ENCODE results near the gene LCE7A.

The LCE7A gene, protein sequence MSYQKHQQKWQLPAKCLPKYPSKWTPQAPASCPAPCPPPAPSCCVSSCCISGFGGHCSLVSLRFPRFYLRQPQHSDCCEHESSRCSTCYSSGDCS

DNA sequence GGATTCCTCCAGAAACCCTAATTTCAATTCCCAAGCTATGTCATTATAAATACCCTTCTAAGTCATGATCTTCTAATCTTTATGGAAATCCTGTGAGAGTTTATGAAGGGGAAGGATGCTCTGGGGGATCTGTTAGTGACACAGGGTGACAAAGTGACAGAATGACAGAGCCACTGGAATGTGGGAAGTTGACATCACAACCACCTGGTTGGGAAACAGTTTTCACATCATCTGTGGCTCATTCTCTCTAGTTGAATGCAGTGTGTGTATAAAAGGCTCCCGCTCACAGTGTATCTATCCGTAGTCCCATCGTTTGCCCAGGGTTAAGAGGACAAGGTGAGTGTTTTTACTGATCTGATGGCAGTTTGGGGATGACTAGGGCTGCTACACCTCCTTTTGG is at the start of gene LCE7A:
TSS of gene LCE7A (plus strand) at position 301 of the 400 bp plus-strand sequence. CDS start 702 bp downstream, outside the sequence.
- DNase-seq (ENCODE audit: low spot score), result no peak

DNA sequence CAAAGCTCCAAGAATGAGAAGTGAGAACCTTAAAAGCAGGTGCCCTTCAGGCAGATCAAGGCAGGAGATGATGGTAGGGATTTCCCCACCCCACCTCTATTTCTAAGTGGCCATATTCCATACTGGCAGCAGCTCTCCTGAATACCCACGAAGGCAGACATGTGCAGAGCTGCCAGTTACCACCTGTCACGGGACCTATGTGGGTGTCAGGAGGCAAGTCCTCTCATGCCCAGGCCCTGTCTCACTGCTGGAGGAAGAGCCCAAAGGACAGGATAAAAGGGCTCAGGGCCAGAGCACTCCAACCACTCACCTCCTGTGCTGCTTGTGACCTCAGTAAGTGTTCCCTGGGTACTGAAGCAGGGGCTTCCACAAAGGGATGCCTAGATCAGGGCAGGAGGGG is 48.7 kb upstream of the LCE7A start:
- DNase-seq (ENCODE audit: low spot score), result no peak

DNA sequence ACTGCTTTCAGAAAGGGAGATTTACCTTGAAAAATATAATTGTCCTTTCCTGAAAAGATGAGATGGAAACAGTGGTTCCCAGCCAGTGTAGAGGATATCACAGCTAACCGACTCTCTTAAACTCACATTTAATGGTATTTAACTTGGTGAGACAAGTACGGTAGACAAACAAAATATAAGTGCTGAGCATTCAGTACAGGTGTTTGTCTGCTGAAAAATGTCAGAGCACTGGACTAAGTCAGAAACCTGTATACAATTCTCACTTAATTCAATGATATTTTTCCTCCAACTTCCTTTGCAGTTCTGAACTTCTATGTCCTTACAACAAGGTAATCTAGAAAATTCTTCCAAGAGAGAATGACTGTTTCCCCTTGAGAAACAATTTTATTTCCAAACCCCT is 48.1 kb upstream of the LCE7A start, which contains the start of gene LCE1B:
TSS of gene LCE1B (plus strand) at position 301 of the 400 bp plus-strand sequence. CDS start 476 bp downstream, outside the sequence.
- no peak for DNase-seq (ENCODE audit: low spot score)

DNA sequence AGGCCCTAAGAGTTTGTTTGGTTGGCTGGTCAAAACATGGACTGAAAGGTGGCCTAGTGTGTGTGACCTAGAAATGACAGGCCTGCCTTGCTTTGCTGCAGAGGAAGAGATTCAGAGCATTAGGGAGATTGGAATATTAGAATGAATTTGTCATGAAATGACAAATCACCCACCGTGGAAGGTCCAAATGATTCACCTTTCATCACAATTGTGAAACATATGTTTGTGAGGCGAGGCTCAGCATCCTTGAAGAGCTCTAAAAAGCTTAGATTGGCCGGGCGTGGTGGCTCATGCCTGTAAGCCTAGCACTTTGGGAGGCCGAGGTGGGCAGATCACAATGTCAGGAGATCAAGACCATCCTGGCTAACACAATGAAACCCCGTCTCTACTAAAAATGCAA is 42.5 kb upstream of the LCE7A start:
- no peak for DNase-seq (ENCODE audit: low spot score)

DNA sequence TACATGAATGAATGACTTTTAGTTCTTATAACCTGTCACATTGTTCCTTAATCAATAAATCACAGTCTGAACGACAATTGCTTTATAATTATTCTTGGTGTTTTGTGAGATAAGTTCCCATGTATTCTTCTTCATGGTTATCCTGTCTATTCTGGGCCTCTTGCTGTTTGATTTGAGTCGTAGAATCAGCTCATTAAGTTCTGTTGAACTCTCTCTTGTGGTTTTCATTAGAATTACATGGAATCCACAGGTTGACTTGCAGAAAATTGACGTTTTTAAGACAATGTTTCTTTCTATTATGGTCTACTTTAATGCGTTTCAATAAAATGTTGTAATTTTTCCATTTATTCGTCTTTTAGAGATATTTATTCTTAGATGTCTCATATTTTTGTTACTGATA is 36.5 kb upstream of the LCE7A start:
- DNase-seq (ENCODE audit: low spot score), result no peak

DNA sequence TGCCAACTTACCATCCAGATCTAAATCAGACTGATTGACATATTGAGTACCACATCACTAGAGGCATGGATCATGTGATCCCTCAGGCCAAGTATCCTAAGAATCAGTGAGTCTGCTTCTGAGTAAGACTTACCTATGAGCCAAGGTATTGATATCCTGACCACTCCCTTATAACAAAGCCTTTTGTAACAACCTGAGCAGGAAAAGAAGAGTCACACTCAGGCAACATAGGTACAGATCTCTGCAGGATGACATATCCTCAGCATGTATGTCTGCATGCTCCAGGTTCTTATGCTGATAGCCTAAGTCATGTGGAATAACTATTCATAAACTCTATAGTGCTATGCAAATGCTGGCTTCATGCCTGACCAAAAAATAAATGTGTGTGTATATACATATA is 34.8 kb upstream of the LCE7A start:
- DNase-seq (ENCODE audit: low spot score), result no peak

DNA sequence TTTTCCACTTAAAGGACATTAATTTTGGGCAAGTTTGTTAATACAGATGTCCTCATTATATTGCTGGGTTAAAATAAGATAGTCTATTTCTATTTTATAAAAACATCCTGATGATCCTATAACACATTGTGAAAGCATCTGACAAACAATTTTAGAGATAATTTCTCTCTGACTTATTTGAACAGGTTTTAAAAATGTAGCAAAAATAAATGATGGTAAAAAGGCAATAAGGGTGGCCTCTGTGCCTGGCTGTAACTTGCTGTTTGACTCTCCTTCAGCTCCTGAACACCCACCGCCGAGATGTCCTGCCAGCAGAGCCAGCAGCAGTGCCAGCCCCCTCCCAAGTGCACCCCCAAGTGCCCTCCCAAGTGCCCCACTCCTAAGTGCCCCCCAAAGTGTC is 32.6 kb upstream of the LCE7A start, which contains the start of gene LCE1A:
TSS of gene LCE1A (plus strand) at position 301 of the 400 bp plus-strand sequence. CDS start at position 301, 0 bp downstream.
- no peak for DNase-seq (ENCODE audit: low spot score)

DNA sequence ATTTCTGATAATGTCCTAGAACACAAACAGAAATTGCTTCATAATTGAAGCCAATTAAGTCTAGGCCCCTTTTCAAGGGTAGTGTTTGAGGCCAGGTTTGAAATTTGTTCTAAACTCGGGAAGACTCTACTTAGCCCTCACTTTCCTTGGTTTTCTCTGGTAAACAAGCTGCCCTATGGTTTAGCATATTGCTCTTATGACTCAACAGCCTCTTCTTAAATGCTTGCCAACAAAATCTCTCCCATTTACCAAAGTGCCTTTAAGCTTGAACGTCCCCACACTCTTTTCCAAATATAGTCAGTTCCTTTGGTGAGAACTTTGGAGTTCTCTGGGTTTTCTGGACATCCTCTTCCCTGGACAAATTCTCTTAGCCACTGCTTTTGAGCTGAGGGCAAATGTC is 22.9 kb upstream of the LCE7A start:
- no peak for DNase-seq (ENCODE audit: low spot score)

DNA sequence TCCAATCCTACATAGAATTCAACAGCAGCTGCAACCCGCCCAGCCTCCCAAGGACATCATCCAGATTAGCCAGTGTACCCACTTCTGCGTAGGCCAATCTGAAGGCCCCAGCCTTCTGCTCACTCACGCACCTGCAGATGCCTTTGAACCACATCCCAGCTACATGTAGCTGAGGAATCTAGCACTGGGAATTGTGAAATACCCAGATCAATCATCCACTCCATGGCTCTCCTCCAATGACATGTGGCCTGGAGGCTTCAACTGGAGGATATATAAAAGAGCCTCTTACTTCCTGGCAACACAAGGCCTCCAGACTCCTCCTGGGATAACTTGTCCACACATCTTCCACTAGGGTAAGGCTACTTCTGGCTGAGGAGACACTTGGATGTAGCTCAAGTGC is 17.2 kb upstream of the LCE7A start, which contains the start of gene LCE6A:
TSS of gene LCE6A (plus strand) at position 301 of the 400 bp plus-strand sequence. CDS start 665 bp downstream, outside the sequence.
- no peak for DNase-seq (ENCODE audit: low spot score)

DNA sequence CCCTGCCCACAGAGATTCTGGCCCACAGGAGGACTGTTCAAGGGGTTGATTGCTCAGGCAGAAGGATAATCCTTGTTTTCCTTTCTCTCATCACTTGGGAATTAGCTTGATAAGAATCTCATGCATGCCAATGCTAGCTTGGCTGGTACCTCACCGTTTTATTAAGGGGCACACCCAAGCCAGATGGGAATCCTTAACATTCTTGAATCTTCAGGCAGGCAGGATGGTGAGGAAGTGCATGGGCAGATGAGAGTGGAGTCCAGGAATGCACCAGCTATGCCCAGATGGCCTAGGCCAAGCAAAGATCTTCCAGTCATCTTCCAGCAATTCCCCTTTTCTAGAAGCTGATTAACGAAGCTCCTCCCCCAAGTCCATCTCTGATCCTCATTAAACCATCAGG is 4.1 kb upstream of the LCE7A start:
- peak; percentile 34 for DNase-seq (ENCODE audit: low spot score)

DNA sequence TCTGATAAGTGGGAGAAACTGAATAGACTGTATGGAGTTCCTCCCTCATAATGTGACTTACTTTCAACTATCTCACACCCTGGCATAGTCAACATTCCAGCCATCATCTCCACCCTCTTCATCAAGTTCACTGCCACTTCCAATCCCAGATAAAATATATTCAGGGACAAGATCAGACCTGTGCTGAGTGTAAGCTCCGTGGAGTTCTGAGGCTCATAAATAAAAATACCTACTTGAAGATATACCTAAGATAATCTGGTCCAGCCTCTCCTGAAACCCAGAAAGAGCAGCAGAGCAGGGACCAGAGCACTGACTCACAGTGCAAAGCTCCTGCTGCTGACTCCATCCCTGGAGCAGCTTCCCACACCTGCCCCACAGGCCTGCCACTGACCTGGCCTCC is 1.7 kb upstream of the LCE7A start:
- DNase-seq (ENCODE audit: low spot score), result no peak

DNA sequence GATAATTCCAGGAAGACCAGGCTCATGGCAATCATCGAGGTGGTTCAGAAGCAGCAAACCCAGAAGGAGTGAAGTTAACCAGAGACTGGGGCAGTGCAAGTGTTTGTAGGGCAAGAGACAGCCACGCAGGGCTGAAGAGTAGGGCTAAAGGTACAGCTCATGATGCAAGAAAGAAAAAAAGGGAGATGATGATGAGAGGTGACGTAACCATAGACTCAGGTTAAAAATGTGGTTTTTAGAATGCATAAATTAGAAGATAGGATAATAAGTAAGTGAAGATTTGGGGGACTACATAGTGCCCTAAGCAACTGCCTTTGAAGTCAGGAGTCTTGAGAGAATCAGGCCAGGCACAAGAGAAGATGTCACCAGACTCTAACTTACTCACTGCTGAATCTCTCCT is 333 bp downstream of the LCE7A start:
- no peak for DNase-seq (ENCODE audit: low spot score)

DNA sequence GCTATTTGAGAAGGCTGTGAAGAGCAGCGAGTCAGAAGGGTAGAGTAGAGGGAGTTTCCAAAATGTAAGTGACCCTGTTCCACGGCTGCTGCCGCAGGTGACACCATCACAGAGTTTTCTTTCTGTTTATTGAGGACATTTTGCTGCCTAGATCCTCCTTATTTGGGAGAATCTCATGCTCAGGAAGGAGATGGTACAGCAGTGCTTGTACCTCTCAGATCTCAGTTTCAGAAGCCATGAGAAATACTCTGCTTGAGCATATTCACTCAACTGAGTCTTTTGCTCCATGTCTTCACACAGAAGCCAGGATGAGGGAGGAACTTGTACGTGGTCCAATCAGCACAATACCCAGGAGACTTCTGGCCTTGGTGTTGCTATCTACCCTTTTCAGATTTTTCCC is 1.6 kb downstream of the LCE7A start:
- no peak for DNase-seq (ENCODE audit: low spot score)

DNA sequence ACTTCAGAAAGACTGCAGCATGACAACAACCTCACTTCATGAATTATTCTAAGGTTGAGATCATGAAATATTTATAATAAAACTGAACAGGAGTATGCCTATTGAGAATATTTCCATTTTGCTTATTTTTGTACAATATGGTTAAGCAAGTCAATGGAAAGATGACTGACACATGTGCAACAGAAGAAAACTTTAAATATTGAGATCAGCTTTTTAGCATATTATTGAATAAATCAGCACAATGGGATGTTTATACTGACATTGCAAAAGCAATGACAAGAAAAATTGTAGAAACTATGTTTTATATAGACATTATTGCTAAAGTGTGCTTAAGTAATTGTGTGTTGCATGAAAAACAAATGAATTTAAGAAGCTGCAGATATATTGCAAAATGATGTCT is 4.6 kb downstream of the LCE7A start:
- no peak for DNase-seq (ENCODE audit: low spot score)

DNA sequence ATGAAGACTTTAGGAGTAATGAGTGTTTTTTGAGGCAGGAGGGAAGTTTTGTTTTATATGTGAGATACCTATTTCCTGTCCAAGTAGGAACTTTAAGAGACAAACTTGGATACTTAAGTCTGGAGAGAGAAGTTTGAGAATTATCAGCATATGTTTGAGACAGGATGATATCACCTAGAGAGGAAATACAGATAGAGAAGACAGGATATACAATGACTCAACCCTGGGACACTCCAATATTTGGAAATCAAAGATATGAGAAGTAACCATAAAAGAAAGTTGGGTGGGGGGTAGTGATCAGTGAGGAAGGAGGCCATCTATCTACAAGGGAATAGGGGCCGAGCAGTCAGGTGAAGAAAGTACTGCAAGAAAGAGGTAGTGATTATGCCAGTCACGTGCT is 6.5 kb downstream of the LCE7A start:
- DNase-seq (ENCODE audit: low spot score), result no peak

DNA sequence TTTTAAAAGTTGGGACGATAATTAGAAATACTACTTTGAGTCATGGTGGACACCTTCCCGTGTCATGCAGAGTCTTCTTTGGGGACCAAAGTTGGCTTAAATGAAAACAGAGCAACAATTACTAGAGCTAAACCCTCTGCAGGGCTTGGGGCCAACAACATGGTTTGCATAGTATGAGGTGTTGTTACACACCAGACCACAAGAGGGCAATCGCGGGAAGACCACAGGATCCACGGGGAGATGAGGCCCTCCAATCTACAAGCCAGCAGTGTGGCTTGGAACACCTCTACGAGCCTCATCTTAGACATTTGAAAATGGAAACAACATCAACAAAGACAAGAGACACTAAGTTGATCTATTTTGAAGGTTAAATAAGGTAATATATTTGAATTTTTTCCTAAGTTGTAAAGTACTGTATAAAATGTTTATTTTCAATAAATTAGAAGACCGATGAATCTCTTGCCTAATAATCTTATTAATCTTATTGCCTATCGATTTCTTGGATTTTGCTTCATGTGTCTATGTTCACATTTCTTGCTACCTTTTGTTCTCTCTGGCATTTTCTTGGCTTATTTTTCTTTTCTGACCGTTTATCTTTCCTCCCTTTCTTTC is 10.1 kb downstream of the LCE7A start:
- DNase-seq (ENCODE audit: low spot score), result peak; percentile 77

DNA sequence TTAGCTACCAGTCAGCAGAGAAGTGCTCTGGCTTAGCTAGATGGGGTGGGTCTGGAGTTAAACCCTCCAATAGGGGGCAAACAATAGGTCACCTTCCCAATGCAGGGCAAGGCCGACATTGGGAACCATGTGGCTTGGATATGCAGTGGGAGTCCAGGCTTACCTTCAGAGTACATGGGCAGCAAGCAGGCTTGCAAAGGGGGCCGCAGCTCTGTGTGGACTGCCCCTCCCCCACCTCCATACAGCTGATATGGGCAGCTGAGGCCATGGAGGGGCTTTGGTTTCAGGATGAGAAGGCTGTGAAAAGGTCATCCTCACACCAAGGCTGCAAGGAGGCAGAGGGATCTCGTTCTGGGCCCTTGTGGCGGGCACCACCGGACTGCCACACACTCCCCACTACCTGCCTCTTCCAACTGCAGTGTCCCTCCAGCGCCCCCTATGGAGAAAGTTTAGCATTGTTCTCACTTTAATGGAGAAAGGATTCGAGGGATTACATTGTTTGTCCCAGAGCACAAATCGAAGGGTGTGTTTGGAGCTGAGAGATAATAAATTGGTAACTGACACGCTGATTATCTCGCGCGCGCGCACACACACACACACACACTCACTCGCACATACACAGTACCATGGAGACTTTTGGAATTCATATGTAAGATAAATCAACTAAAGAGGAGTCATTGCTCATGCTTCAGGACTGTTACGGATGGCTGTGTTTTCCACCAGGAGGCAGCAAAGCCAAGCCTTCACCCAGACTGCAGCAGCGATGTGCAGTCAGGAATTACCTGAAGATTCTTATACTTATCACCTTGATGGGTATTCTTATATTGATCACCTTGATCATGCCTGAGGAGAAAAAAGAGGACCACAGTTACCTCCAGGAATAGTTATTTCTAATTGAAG is 11.3 kb downstream of the LCE7A start:
- DNase-seq (ENCODE audit: low spot score), result peak; percentile 39

DNA sequence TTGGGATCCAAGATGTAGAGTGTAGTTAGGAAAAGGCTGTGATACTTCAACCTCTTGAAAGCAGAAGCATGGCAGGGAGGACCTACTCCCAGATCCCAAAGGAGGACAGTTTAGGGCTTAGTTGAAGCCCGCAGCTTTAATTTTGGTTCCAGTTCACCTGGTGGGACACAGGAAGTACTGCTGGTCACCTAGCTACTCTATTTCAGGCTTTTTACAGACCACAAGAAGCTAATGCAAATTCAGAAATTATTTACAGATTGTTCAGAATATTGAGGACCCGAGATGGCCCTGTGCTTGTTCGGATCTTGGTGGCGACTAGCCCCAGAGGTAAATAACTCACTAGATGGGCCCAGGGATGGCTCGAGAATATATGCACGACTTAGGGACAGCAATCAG is 11.9 kb downstream of the LCE7A start:
- DNase-seq (ENCODE audit: low spot score), result no peak

DNA sequence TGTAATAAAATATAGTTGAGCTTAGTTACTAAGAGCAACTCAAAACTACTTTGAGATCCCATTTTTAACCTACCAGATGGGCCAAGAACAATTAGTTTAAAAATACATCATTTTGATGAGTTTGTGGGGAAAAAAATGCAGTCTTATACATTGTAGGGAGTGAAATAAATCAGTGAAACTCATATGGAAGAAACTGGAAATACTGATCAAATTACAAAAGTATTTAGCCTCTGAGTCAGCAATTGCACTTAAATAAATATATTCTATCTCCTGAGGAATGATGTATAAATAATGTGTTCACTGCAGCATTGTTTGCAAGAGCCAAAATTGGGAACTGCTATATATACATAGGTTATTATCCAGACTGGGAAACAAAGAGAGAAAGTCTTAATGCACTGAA is 13.7 kb downstream of the LCE7A start:
- DNase-seq (ENCODE audit: low spot score), result no peak

DNA sequence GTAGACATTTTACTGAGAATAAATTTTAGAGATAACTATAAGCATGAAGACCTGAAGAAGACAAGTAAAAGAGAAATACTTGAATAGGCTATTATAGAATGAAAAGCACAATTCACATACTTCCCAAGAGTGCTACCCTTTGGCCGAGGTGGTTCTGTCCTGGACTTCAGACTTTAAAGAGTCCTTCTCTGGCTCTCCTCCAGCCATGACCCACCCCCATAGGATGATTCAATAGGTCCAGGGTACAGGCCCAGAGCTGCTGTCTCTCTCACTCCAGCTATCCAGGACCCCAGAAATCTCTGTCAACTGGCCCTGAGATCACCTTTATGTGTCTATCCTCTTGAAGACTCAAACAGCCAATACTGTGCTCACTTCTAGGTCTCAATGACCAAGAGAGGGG is 17.0 kb downstream of the LCE7A start:
- no peak for DNase-seq (ENCODE audit: low spot score)

DNA sequence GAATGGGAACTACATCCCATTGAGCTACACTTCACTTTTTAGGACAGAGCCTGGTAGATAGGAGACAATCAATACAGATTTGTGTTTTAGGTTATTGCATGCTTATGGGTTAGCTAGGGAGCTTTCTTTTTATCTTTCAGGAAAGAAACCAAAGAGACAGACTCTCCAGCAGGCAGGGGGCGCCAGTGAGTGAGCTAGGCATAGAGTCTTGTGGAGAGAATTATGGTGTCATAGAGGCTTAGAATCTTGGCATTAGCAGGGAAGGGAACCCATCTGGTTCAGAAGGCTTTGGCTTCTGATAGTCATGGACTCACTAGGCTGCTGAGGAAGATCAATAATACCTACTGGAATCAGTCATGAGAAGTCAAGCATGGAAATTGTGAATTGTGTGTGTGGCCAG is 18.2 kb downstream of the LCE7A start, which contains the start of gene SMCP:
TSS of gene SMCP (plus strand) at position 281 of the 400 bp plus-strand sequence. CDS start 6,101 bp downstream, outside the sequence.
- DNase-seq (ENCODE audit: low spot score), result no peak

DNA sequence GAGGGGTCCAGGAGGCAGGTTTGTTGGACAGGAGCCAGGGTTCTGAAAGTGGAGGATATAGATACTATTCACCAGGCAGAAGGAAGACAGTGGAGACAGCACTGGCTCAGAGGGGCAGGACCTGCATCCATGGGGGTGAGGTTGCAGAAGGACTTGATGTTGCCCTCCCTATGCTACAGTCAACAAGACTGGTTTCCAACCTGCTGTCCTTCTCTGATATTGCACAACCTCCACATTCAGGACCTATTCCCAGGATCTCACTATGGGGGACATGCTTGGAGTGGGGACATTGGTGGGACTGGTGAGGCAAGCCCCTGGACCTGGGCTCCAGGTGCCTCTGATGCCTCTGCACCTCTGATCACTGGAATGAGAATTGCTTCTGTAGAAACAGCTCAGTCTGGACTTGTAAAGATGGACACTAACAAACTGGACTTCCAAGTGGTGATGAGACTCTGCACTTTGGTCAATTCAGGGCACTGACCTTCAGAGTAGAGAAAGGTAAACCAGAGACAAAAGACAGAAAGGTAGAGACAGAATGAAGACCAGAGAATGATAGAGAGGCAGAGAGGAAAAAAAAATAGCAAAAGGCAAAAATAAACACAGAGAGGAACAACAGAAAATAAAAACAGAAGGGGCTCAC is 19.9 kb downstream of the LCE7A start:
- DNase-seq (ENCODE audit: low spot score), result no peak

Data from LoVo (cell line).